Thymus (tissue), 11 donors: ENCODE results near the gene USH1C. TPM values are rescaled to one million over a fixed set of nuclear protein-coding genes. Genes with fewer than 3 reads are reported as not detected.

ENCODE experiments used
- DNase-seq, 9 donors: peaks; one replicate each; pipeline ENCODE4 v3.0.0-alpha.2; 2013; ENCODE audit warnings: low spot score in 9 of 9, low read depth in 6 of 9, missing footprints in 1 of 9
- H3K27ac ChIP-seq, 2 donors: one replicate each; pipeline ENCODE4 v1.5.1; 2013; ENCODE audit warnings: control low read depth in 1 of 2, low read depth in 1 of 2, low read length in 1 of 2, mild to moderate bottlenecking in 1 of 2, moderate library complexity in 1 of 2
- H3K27me3 ChIP-seq, 2 donors: one replicate each; pipeline ENCODE4 v1.5.1; 2013; ENCODE audit warnings: low read length in 1 of 2; ENCODE audit not compliant: control insufficient read depth in 2 of 2, insufficient read depth in 1 of 2
- H3K36me3 ChIP-seq, 2 donors: one replicate each; pipeline ENCODE4 v1.5.1; 2013; ENCODE audit warnings: low read length in 1 of 2, mild to moderate bottlenecking in 1 of 2, moderate library complexity in 1 of 2; ENCODE audit not compliant: control insufficient read depth in 2 of 2, insufficient read depth in 2 of 2
- H3K4me1 ChIP-seq, 2 donors: one replicate each; pipeline ENCODE4 v1.5.1; 2013; ENCODE audit warnings: low read length in 2 of 2; ENCODE audit not compliant: control insufficient read depth in 2 of 2, insufficient read depth in 2 of 2
- H3K4me3 ChIP-seq, 2 donors: one replicate each; pipeline ENCODE4 v1.5.1; 2013; ENCODE audit warnings: low read length in 2 of 2, control low read depth in 1 of 2, mild to moderate bottlenecking in 1 of 2
- H3K9me3 ChIP-seq, 2 donors: one replicate each; pipeline ENCODE4 v1.5.1; 2013; ENCODE audit warnings: low read length in 1 of 2, mild to moderate bottlenecking in 1 of 2; ENCODE audit not compliant: control insufficient read depth in 2 of 2, insufficient read depth in 1 of 2
- WGBS: extraction: QIAGEN DNeasy Blood & Tissue Kit; methylation state at CpG from one replicate; pipeline ENCODE4 v1.1.7; 2013; 5-methylcytosine and 5-hydroxymethylcytosine counted together
- polyA plus RNA-seq: library from polyadenylated mRNA; stranded (reverse); fragments of 200-250 nt; gene quantifications from one replicate; pipeline ENCODE4 v1.2.3, GENCODE V29; 2013
- total RNA-seq: library from RNA; stranded (reverse); fragments of 120-200 nt; gene quantifications from one replicate; pipeline ENCODE4 v1.2.4, GENCODE V29; 2013
- donor health status: healthy.

Gene USH1C
- total and polyA plus RNA-seq, 2 donors: 0.24 to 0.57 TPM

GRCh38 chr11:17516551-17517150, 27.6 kb downstream of the USH1C start:
- Histone ChIP-seq H3K36me3 (no peaks in the 10 kb centered on the region), H3K4me3 (no peak overlapping the region), H3K9me3 (no peaks in the 10 kb centered on the region), H3K4me1 (no peaks in the 10 kb centered on the region), H3K27me3 (peaks cover 0 to 12% of the 10 kb centered on the region in 2 donors), H3K27ac (no peak overlapping the region)
- WGBS: 94% methylated on average over 7 of the region's 7 CpGs
- no peak for DNase-seq

- H3K4me1 ChIP-seq: no peaks in the 10 kb centered on the region
- no peak overlapping the region for H3K27ac ChIP-seq
- no peaks in the 10 kb centered on the region for H3K36me3 ChIP-seq
- H3K4me3 ChIP-seq: no peak overlapping the region
- WGBS: 90% methylated on average over 5 of the region's 5 CpGs
- H3K9me3 ChIP-seq: no peaks in the 10 kb centered on the region
- DNase-seq: no peak
- peaks cover 0 to 14% of the 10 kb centered on the region in 2 donors for H3K27me3 ChIP-seq
These were observed 28.6 kb downstream of the USH1C start for GRCh38 chr11:17515443-17516176.

GRCh38 chr11:17514476-17514875, 29.7 kb downstream of the USH1C start:
- H3K36me3 ChIP-seq: no peaks in the 10 kb centered on the region
- no peaks in the 10 kb centered on the region for H3K9me3 ChIP-seq
- DNase-seq: no peak
- H3K27ac ChIP-seq: no peak overlapping the region
- no peaks in the 10 kb centered on the region for H3K4me1 ChIP-seq
- H3K27me3 ChIP-seq: peaks cover 0 to 14% of the 10 kb centered on the region in 2 donors
- H3K4me3 ChIP-seq: no peak overlapping the region
- WGBS: 92% methylated on average over 4 of the region's 4 CpGs

- Histone ChIP-seq H3K9me3 (no peaks in the 10 kb centered on the region), H3K36me3 (no peaks in the 10 kb centered on the region), H3K27me3 (peaks cover 0 to 14% of the 10 kb centered on the region in 2 donors), H3K4me3 (no peak overlapping the region), H3K27ac (no peak overlapping the region), H3K4me1 (no peaks in the 10 kb centered on the region)
- DNase-seq: no peak
- 91% methylated on average over 1 of the region's 1 CpG for WGBS
These were observed 30.4 kb downstream of the USH1C start for GRCh38 chr11:17513853-17514252.

GRCh38 chr11:17512101-17512500, 32.1 kb downstream of the USH1C start:
- Histone ChIP-seq H3K4me3 (no peak overlapping the region), H3K27ac (no peak overlapping the region), H3K9me3 (no peaks in the 10 kb centered on the region), H3K4me1 (no peaks in the 10 kb centered on the region), H3K36me3 (no peaks in the 10 kb centered on the region), H3K27me3 (peaks cover 0 to 14% of the 10 kb centered on the region in 2 donors)
- WGBS: 46% methylated on average over 2 of the region's 2 CpGs
- no peak for DNase-seq

- H3K27me3 ChIP-seq: peaks cover 0 to 16% of the 10 kb centered on the region in 2 donors
- 71% methylated on average over 3 of the region's 3 CpGs for whole genome bisulfite sequencing
- H3K36me3 ChIP-seq: no peaks in the 10 kb centered on the region
- H3K4me3 ChIP-seq: no peak overlapping the region
- H3K9me3 ChIP-seq: no peaks in the 10 kb centered on the region
- H3K27ac ChIP-seq: no peak overlapping the region
- no peaks in the 10 kb centered on the region for H3K4me1 ChIP-seq
- DNase-seq: no peak
These were observed 32.6 kb downstream of the USH1C start for GRCh38 chr11:17511571-17511970.

- H3K36me3 ChIP-seq: no peaks in the 10 kb centered on the region
- DNase-seq: no peak
- H3K9me3 ChIP-seq: no peaks in the 10 kb centered on the region
- no peaks in the 10 kb centered on the region for H3K4me1 ChIP-seq
- no peak overlapping the region for H3K4me3 ChIP-seq
- no peak overlapping the region for H3K27ac ChIP-seq
- peaks cover 0 to 15% of the 10 kb centered on the region in 2 donors for H3K27me3 ChIP-seq
- 92% methylated on average over 4 of the region's 4 CpGs for WGBS
These were observed 33.6 kb downstream of the USH1C start for GRCh38 chr11:17510507-17511206.

GRCh38 chr11:17508791-17509190, 35.4 kb downstream of the USH1C start:
- no peaks in the 10 kb centered on the region for H3K36me3 ChIP-seq
- no peak for DNase-seq
- H3K27me3 ChIP-seq: peaks cover 0 to 12% of the 10 kb centered on the region in 2 donors
- WGBS: 69% methylated on average over 3 of the region's 3 CpGs
- no peak overlapping the region for H3K4me3 ChIP-seq
- H3K27ac ChIP-seq: no peak overlapping the region
- no peaks in the 10 kb centered on the region for H3K9me3 ChIP-seq
- no peaks in the 10 kb centered on the region for H3K4me1 ChIP-seq

- DNase-seq: no peak
- Histone ChIP-seq H3K4me3 (no peak overlapping the region), H3K27me3 (peaks cover 0 to 10% of the 10 kb centered on the region in 2 donors), H3K36me3 (no peaks in the 10 kb centered on the region), H3K9me3 (no peaks in the 10 kb centered on the region), H3K27ac (no peak overlapping the region), H3K4me1 (no peaks in the 10 kb centered on the region)
- WGBS: 87% methylated on average over 3 of the region's 3 CpGs
These were observed 35.9 kb downstream of the USH1C start for GRCh38 chr11:17508306-17508705.
